ENCODE data around the gene RPS21.

Gene RPS21

DNA sequence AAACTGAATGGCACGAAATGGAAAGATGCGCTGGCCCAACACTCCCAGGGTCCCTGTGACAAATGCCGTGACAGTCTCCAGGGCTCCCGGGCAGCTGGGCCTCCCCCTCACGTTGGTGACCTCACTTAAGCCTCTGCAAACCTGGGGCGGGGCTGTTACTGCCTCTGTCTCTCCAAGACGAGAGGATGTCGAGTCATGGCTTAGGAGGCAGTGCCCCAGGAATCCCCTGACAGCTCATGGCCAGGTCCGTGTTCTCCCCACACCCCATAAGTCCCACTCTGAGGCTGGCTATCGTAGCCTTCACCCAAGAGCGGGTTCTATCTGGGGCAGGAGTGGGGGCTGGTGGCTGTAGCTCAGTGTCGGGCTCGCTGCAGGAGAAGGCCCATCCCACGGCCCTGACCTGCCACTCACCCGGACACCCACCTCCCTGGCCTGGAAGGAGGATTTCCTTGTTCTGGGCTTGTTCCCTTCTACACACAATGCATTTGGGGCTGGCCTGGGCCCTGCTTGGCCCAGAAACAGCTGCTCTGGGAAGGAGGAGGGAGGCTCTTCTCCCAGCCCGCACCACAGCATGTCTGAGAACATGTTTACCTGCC is 5.6 kb upstream of the RPS21 start:
- DNase-seq (ENCODE audit: low read depth): no peak

DNA sequence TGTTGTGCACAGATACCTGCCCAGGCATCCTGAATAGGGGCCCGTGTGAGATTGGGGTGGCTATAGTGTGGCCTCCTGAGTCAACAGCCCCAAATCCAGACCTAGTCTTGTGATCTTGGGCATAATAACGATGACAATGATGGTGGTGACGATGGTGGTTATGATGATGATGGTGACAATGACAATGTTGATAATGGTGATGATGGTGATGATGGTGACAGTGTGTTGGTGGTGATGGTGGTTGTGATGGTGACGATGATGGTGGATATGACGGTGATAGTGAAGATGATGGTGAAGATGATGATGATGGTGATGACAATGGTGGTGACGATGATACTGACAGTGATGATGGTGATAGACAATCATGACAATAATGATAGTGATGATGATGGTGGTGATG is 5.1 kb upstream of the RPS21 start:
- no peak for DNase-seq (ENCODE audit: low read depth)

DNA sequence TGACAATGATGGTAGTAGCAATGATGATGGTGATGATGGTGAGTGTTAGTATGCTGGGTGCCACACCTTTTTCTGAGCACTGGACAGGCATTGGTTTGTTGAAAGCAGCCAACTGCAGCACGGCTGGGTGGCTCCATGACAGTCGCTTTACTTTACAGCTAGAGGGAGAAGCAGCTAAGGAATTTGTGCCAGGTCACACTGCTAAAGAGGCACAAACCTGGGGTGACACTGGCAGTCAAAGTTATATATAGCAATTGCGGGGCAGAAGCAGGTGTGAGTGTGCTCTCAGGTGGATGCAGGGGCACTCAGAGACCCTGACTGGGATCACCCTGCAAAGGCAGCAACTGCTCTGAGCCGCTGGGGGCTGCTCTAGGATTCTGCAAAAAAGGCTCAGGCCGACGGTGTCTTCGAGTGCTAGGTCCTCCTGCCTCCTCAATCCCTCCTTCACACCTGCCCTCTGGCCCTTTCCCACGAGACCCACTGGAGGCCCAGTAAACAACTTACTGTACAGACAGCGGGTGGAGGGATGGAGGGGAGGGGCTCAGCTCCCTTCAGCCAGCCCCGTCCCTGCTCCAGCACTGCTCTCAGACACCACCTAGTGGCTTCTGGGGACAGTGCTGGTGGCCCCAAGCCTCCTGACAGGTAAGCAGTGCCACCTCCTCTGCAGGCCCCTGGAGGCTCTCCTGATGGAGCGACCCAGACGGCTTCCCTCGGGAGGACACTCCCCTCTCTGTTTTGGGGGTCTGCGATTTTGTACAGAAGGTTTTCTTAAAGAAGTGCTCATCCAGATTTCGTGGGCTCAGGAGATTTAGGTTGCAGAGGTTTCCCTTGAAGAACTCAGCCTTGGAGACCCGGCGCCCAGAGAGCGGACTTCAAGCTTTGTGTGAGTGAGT is 4.4 kb upstream of the RPS21 start:
- peak; percentile 72 for DNase-seq (ENCODE audit: low read depth)

DNA sequence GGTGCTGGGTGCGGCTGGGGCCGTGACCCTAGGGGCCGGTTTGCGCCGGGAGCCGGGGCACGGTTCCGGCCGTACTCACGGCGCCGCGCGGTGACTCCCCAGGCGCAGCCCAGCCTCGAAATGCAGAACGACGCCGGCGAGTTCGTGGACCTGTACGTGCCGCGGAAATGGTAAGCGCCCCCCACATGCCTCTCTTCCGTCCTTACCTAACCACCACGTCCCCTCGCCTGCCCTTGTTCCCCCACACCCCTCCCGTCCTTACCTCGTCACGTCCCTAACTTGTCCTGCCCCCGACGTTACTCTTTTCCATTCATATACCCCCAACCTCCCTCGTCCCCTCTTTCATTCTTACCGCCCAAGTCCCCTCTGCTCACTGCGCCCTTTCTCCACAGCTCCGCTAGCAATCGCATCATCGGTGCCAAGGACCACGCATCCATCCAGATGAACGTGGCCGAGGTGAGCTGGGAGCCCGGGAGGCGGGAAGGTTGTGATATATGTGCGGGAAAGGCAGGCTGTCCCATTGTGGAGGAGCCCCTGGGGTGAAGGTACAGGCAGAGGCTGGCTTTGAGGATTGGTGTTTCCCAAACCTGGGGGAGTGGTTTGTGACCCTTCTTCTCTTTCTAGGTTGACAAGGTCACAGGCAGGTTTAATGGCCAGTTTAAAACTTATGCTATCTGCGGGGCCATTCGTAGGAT is 463 bp downstream of the RPS21 start:
- no peak for DNase-seq (ENCODE audit: low read depth)

DNA sequence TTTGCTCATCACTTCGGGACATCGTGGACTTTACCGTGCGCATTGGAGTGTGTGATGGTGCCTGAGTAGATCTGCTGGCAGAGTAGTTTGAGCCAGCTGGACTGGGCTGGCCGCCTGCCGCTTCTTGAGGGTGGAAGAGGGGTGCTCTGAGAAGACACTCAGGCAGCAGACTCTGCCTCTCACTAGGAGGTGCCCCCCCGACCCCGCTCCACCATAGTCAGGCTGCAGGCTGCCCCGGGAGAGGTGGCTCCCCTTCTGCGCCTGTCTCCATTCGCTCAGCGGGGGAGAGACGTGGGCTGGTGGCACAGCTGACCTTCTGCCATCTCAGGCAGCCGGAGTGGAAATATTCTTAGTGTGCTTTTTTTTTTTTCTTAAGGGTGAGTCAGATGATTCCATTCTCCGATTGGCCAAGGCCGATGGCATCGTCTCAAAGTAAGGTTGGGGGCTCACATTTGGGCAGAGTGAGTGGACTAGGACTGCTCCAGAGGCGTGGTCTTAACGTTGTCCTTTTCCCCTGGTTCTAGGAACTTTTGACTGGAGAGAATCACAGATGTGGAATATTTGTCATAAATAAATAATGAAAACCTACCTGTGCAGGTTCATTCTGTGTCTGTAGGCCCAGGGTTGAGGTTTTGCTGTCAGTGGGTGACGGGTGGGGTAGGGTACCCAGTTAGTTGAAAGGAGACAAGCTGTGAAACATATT is 1.2 kb downstream of the RPS21 start:
- DNase-seq (ENCODE audit: low read depth): no peak

DNA sequence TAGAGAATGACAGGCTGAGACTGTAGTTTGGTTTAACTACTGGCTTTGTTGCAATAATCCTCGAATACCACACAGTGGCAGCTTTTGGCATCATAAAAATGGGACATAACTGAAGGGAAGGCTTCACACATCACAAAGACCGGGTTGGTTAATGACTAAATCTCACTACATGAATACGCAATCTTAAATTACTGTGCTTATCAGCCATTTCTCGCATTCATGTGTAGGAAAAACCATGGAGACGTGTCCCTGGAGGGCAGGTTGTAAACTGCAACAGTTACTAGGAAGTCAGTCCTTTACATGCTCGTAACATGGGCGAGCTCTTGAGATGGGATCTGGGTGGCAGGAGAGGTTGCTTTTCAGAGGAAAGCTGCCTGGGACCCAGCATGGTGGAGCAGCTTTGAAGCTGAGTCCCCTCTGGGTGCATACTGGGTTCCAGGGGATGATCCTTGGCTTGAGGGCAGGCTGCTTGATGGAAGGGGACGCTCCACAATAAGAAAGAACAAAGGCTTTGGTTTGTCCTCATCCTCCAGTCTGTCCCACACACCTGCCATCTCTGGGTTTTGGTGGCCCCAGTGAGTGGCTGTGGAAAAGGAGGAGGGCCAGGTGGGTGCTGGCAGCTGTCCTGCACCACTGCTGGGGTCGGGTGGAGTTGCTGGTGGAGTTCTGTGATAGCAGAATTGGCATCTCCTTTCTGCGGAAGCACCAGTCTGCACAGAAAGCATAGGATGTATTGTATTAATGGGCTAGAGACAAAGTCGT is 2.1 kb downstream of the RPS21 start:
- no peak for DNase-seq (ENCODE audit: low read depth)

DNA sequence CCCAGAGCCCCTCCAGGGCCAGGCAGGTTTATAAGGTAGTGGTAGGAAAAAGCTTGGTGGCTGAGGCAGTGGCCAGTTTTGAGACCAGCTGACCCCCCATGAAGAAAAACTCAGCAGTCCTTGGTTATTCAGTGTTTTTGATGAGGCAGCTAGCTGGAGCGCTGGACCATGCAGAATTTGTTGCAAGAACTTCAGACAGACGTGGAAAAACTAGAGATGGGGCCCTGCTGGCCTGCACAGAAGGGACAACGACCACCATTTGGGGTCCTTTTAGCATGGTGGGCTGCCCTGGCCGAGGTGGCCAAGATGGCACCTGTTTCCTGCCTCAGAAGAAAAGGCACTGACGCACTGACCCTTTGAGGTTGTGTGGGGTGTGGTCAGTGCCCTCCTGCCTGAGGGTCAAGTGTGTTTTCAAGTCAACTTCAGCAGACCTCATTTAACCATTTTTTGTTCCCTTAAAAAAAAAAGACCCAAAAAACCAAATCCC is 2.7 kb downstream of the RPS21 start:
- no peak for DNase-seq (ENCODE audit: low read depth)

DNA sequence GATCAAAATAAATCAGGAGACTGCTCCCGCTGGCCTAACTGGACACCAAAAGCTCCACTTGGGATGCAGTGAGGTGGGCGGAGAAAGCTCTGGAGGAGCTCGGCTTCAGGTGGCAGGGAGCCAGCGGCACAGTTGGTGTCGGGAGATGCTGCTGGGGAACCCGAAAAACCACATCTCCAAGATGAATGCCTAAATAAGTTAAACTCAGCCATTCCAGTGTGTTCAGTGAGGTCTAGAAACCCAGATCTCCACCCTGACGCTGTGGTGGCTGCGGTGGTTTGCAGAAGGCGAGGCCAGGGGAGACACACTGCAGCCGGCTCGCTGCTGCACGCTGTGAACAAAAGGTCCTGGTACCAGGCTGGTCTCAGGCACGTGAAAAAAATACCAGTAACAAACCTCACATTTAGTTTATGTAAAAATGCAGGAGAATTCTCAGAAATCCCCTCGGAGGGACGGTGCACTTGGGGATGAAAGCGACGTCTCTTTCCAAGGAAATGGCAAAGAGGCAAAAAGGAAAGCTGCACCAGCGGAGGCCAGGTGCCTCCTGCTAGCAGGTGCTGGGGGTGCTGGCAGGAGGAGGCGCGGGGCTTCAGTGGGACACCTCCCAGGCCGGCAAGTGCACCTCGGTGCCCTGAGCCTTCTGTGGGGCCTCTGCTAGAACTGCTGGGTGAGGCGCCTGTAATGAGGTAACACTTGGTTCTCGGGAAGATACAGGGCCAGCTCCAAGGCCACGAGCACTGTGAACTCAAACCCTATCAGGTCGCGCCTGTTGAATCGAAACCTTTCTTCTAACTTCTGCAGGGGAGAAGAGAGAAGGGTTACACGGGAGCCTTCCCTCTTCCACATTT is 3.6 kb downstream of the RPS21 start:
- no peak for DNase-seq (ENCODE audit: low read depth)

DNA sequence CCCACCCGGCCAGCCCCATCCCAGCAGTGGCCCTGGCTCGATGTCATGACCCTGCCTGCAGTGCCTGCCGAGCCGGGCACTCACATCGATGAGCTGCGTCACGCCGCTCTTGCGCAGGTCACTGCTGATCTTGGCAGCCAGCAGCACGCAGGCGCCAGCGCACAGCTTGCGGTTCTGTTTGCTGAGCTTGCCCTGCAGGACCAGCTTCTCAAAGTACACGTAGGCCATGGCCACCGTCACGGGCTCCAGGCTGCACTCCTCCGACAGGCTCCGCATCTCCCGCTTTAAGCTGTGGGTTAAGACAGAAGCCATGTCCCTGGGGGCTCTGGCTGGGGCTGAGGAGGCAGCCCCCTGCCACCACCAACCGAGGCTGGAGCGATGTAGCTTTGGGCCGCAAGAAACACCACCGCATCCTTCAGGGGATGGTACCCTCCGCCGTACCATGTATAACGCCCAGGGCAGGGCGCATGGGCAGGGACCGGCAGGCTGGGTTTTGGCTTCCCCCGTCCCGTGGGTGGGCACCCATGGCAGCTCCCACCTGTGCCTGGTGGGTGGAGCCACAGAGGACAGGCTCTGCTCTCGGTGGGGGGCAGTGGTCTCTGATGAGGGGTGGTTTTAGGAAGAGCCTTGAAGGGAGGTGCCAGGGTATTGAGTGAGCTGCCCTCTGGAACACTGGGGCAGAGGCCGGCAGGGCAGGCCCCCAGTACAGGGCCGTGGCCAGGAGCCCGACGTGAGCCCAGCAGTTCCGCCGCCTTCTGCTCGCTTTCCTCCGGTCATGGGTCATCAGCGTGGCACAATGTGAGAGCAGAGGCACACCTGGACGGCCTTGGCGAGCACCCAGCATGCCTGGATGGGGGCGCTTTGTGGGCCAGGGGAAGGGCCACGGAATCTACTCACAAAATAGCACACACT is 4.5 kb downstream of the RPS21 start:
- DNase-seq (ENCODE audit: low read depth): no peak

DNA sequence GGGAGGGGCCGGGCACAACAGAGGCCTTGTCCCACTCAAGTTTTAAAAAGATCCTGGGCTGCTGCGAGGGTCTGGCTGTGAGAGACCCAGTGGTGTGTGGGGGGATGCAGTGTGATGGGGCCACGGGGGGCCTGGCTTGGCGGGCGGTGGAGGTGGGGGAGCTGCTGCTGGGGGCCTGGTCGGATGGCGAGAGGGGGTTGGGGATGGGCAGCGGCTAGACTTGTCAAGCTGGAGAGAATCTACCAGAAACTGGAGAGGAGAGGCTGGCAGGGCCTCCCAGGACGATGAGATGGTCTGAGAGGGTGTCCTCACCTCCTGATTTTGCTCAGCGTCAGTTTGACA is 5.1 kb downstream of the RPS21 start:
- DNase-seq (ENCODE audit: low read depth): no peak

DNA sequence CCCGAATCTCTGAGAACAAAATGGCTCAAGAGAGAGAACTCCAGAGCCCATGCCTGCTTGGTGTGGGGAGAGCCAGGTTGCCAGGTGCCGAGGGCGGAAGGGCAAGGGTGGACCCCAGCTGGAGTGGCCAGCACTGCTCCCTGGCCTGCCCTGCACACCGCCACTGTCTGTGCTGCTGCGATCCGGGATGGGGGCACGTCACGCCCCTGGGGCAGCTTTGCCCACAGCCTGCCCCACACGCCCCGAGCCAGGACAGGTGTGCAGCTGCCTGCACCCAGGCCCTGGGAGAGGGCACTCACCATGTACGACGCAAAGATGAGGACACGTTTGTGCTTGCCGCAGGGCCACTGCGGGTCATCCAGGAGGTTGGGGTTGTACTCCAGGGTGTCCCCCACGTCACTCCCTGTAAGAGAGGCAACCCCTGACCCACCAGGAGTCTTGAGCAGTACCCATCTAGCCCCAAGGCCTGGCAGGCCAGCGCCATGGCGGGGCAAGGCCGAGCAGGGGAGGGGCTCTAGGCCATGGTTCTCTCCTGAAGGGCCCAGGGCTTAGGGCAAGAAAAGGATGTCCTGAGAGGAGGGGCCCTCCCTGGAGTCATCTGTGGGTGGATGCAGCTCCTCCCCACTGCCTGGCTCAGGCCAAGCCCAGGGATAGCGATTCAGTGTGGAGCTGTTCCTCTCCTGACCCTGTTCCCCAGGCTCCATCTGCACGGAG is 5.9 kb downstream of the RPS21 start:
- no peak for DNase-seq (ENCODE audit: low read depth)

DNA sequence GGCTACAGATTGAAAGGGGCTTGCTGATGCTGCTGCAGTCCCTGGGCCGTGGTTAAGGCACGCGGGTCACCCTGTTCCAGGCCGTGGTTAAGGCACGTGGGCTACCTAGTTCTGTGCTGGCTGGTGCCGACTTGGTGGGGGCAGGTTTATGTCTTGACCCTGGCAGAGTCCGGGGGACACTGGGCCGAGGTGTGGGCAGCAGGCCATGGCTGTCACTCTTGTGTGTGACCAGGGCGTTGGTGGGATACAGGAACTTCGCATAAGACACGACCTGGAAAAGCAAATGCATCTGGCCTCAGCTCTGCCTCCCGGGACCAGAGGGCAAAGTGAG is 6.4 kb downstream of the RPS21 start:
- no peak for DNase-seq (ENCODE audit: low read depth)

DNA sequence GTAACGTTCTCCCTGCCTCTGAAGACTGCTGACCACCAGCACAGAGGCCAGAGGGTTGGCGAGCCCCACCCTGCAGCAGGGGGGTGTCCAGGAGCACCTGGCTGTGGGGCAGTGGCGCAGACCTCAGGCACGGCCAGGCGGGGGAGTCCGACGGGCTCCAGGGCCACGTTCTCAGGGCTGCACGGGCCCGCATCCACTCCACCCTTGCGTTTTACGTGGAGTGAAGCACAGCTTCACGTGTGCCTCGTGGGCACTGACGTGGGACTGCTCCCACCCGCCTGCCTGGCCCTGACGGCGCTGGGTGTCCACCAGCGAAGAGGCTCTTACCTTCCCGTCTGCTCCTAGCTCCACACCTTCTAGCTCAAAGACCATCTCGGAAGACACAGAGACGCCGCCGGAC is 6.9 kb downstream of the RPS21 start:
- DNase-seq (ENCODE audit: low read depth): no peak

DNA sequence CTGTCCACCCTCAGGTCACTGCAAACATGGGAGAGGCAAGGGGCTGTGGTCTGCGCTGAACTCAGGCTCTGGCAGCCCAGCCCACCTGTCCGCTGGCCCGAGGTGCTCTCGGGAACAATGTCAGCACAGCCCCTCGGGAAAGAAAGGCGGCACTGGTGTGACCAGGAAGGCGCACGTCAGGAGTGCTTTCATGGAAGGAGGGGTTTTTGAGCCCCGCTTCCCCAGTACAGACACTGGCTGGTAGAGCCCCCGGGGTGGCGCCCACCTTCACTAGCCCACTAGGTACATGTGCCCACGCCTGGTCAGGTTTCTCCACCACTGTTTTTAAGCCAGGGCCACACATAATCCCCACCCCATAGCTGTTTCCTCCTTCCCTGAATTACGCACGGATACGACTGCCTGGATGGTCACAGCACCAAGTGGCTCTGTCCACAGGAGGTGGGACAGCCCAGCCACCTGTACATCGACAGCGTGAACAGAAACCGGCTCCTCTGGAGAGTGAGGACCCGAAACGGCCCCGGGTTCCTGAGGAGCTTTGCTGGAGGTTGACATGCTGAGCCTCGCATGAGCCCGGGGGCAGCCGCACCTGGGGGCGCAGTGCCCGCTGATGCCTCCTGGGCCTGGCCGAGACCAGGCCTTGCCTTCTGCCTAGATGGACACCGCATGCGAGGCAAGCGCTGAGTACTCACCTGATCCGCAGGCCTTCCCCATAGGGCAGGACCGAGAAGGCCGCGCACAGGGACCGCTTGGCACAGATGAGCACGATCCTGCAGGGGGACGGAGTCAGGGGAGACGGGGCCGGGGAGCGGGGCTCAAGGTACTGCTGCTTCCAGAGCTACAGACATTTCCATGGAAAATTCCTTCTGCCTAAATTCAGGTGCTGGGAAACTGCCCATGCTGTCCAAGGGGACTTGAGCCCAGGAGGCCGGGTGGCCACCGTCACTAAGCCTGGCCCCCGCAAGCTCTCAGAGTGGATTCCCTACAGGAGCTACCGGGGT is 7.6 kb downstream of the RPS21 start:
- DNase-seq (ENCODE audit: low read depth): no peak

DNA sequence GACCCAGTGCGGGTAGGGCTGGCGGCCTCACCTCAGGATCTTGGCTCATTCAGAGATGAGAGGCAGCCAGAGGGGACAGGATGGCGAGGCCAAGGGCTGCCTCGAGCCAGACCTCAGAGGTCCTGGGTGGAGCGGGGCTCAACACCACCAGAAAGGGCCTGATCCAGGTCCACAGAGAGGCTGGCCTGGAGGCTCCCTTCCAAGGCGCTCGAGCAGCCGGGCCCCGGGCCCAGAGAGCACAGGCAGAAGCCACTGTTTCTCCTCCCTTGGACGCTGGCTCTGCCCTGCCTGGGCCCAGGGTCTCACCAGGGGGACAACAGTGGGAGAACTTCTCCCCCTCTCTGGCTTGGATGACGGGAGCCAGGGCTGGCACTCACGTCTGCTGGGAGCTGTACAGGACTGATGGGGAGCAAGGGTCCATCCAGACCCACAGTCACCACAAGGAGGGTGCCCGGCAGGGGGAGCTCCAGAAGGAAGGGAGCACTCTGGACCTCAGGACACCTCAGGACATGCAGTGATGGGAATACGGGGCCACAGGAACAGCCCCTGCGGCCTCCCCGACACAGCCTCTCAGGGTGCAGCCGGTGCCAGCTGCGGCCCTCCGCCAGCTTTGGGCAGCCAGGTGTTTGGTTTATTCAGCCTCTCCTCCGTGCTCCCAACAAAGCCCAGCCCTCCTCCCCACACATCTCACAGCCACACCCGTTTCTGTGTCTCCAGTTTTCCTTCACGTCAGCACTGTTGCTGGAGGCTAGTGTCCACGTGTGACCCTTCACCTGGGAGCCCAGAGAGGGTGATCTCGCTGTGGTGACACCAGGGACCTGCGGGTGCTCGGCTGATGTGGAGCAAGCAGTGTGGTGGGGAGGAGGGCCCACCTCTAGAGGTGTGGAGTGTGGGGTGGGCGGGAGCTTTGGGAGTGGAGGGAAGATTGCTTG is 8.7 kb downstream of the RPS21 start:
- DNase-seq (ENCODE audit: low read depth): no peak

DNA sequence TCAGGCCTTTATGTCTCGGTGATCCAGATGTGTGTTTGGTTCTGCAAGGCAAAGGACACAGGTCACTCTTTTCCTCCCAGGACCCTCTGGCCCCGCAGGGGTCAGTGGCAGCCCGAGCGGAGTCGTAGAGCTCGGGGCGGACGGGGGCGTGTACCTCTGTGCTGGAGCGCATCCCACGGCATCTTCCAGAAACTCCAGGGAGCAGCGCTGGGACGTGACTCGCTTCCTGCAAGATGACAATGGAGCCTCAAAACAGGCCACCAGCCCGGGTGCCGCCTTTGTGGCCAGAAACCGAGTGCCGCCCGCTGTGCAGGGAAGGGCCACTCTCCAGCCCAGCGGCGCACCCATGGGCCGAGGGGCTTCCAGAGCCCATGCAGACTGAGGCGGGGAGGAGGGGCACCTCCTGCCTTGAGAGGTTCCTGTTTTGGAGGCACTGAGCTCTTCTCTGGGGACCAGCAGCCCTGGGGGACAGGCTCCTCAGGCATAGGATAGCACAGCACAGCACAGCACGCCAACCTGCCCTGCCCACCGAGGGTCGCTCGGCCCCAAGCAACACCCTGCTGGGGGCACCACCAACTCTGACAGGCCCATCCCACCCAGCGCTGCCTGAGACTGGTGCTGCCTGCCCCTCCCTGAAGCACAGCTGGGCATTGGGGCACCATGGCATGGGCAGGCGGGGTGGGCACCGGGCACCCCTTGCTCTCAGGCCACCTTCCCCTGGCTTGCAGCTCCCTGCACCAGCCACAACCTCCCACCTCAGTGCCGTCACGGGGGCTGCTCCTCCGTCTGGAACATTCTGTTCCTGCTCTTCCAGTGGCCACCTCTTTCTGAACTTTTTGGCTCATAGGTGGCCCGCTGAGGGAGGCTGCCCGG is 9.7 kb downstream of the RPS21 start:
- DNase-seq (ENCODE audit: low read depth): no peak

All from stimulated activated CD8-positive, alpha-beta memory T cell treated with anti-CD3 and anti-CD28 coated beads, Interleukin-4, amount 100 ng/mL, for 24 hours (primary cell).